Measurements from ENCODE around the gene CCDC68.

CCDC68 gene

GRCh38 chr18:54852780-54853675, 106.2 kb downstream of the CCDC68 start:
- no peak for TF ChIP-seq CTCF (IDR thresholded peaks at IDR 0.05)
